ENCODE measurements around the gene SCYGR2.
"Not testable (repeated sequence)": the region's sequence is repeated elsewhere in the genome, so short reads cannot be mapped to it uniquely, and the experiment has no call there.

Gene SCYGR2

DNA sequence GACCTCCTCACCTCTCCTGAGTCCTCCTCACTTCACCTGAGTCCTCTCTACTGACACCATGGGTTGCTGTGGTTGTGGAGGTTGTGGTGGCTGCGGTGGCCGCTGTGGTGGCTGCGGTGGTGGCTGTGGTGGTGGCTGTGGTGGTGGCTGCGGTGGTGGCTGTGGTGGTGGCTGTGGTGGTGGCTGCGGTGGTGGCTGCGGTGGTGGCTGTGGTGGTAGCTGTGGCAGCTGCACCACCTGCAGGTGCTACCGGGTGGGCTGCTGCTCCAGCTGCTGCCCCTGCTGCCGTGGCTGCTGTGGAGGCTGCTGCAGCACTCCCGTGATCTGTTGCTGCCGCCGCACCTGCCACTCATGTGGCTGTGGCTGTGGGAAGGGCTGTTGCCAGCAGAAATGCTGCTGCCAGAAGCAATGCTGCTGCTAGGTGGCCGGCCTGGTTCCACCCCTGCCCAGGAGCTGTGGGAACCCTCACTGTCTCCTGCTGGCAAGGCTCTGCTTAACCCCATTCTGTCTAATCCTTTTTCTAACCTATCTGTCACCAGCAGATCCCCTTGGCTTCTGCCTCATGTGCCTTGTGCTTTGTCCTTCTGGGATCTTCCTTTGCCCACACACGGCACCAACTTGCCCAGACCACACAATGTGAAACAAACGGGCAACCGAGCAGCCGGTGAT lies at the start of gene SCYGR2:
Gene SCYGR2, plus strand, starts transcription at position 59 of the 669 bp plus-strand sequence. Its CDS starts 0 bp downstream, at position 59.
- not testable (repeated sequence) for H3K27ac Mint-ChIP-seq; H3K4me1 Mint-ChIP-seq (ENCODE audit: low read depth); H3K36me3 Mint-ChIP-seq (ENCODE audit: low read depth); H3K4me3 Mint-ChIP-seq; H3K9me3 Mint-ChIP-seq
- H3K27me3 Mint-ChIP-seq (ENCODE audit: low read depth), result peaks cover 23% of the 10 kb centered on the region

DNA sequence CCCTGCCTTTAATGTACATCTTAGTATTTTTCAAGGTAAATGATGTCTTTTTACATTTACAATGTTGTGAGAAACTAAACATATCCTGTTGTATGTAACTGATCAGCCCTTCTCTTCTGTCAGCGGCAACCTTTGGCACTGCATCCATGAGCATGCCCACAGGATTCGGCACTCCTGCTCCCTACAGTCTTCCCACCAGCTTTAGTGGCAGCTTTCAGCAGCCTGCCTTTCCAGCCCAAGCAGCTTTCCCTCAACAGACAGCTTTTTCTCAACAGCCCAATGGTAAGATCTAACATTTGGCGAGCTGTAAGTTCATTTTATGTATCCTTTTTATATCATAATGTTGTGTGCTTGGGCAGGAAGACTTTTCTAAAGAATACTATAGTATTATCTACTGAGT lies 46.9 kb upstream of the SCYGR2 start:
- peaks cover 22% of the 10 kb centered on the region for H3K36me3 Mint-ChIP-seq (ENCODE audit: low read depth)
- H3K4me3 Mint-ChIP-seq, result no peak overlapping the region
- no peaks in the 10 kb centered on the region for H3K4me1 Mint-ChIP-seq (ENCODE audit: low read depth)
- no peaks in the 10 kb centered on the region for H3K27me3 Mint-ChIP-seq (ENCODE audit: low read depth)
- H3K27ac Mint-ChIP-seq, result no peak overlapping the region
- H3K9me3 Mint-ChIP-seq, result no peaks in the 10 kb centered on the region

GRCh38 chr2:227562581-227562980 lies 36.1 kb upstream of the SCYGR2 start:
- no peak overlapping the region for H3K4me3 Mint-ChIP-seq
- peaks cover 2% of the 10 kb centered on the region for H3K36me3 Mint-ChIP-seq (ENCODE audit: low read depth)
- no peaks in the 10 kb centered on the region for H3K27me3 Mint-ChIP-seq (ENCODE audit: low read depth)
- peaks cover 1% of the 10 kb centered on the region for H3K4me1 Mint-ChIP-seq (ENCODE audit: low read depth)
- no peak overlapping the region for H3K27ac Mint-ChIP-seq
- no peaks in the 10 kb centered on the region for H3K9me3 Mint-ChIP-seq

- H3K4me3 Mint-ChIP-seq, result no peak overlapping the region
- H3K27me3 Mint-ChIP-seq (ENCODE audit: low read depth), result no peaks in the 10 kb centered on the region
- H3K9me3 Mint-ChIP-seq, result no peaks in the 10 kb centered on the region
- H3K36me3 Mint-ChIP-seq (ENCODE audit: low read depth), result peaks cover 2% of the 10 kb centered on the region
- no peak overlapping the region for H3K27ac Mint-ChIP-seq
- peaks cover 1% of the 10 kb centered on the region for H3K4me1 Mint-ChIP-seq (ENCODE audit: low read depth)
Observed at GRCh38 chr2:227565080-227565479, 33.6 kb upstream of the SCYGR2 start.

DNA sequence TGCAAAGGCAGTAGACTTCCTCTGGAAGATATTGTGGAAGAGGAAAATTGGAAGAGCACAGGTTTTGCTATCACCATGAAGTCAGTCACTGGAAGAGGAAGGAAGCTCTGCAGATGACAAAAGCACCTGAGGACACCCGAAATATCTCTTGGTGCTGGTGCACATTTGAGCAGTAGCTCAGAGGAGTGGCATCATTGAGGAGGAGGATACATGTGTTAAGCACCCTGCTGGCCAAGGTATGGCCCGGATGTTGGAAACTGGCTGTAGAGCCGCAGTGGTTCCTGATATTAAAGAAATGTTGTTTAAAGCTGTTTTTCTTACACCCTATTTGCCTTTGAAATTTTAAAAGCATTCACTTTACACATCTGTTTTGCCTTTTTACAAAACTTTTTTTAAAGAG lies 32.7 kb upstream of the SCYGR2 start:
- Mint-ChIP-seq H3K27me3 (ENCODE audit: low read depth) (no peaks in the 10 kb centered on the region), H3K36me3 (ENCODE audit: low read depth) (peaks cover 2% of the 10 kb centered on the region), H3K9me3 (no peaks in the 10 kb centered on the region), H3K4me1 (ENCODE audit: low read depth) (peaks cover 1% of the 10 kb centered on the region), H3K4me3 (no peak overlapping the region), H3K27ac (no peak overlapping the region)

- H3K4me3 Mint-ChIP-seq, result no peak overlapping the region
Observed at GRCh38 chr2:227568852-227569169, 29.9 kb upstream of the SCYGR2 start.

GRCh38 chr2:227570615-227571014 lies 28.1 kb upstream of the SCYGR2 start:
- Mint-ChIP-seq H3K4me1 (ENCODE audit: low read depth) (no peaks in the 10 kb centered on the region), H3K27ac (no peak overlapping the region), H3K4me3 (no peak overlapping the region), H3K9me3 (no peaks in the 10 kb centered on the region), H3K36me3 (ENCODE audit: low read depth) (no peaks in the 10 kb centered on the region), H3K27me3 (ENCODE audit: low read depth) (no peaks in the 10 kb centered on the region)

More at GRCh38 chr2:227568852-227569169, 29.9 kb upstream of the SCYGR2 start:
- peaks cover 1% of the 10 kb centered on the region for H3K4me1 Mint-ChIP-seq (ENCODE audit: low read depth)
- no peak overlapping the region for H3K27ac Mint-ChIP-seq
- no peaks in the 10 kb centered on the region for H3K9me3 Mint-ChIP-seq
- H3K36me3 Mint-ChIP-seq (ENCODE audit: low read depth), result peaks cover 2% of the 10 kb centered on the region
- H3K27me3 Mint-ChIP-seq (ENCODE audit: low read depth), result no peaks in the 10 kb centered on the region

- Mint-ChIP-seq H3K4me3 (no peak overlapping the region), H3K9me3 (no peaks in the 10 kb centered on the region), H3K27me3 (ENCODE audit: low read depth) (peaks cover 16% of the 10 kb centered on the region), H3K36me3 (ENCODE audit: low read depth) (no peaks in the 10 kb centered on the region), H3K4me1 (ENCODE audit: low read depth) (no peaks in the 10 kb centered on the region), H3K27ac (no peak overlapping the region)
Observed at GRCh38 chr2:227576110-227576509, 22.6 kb upstream of the SCYGR2 start.

GRCh38 chr2:227576812-227577211 lies 21.9 kb upstream of the SCYGR2 start:
- Mint-ChIP-seq H3K4me1 (ENCODE audit: low read depth) (no peaks in the 10 kb centered on the region), H3K9me3 (no peaks in the 10 kb centered on the region), H3K27ac (no peak overlapping the region), H3K27me3 (ENCODE audit: low read depth) (peaks cover 20% of the 10 kb centered on the region), H3K4me3 (no peak overlapping the region), H3K36me3 (ENCODE audit: low read depth) (no peaks in the 10 kb centered on the region)

DNA sequence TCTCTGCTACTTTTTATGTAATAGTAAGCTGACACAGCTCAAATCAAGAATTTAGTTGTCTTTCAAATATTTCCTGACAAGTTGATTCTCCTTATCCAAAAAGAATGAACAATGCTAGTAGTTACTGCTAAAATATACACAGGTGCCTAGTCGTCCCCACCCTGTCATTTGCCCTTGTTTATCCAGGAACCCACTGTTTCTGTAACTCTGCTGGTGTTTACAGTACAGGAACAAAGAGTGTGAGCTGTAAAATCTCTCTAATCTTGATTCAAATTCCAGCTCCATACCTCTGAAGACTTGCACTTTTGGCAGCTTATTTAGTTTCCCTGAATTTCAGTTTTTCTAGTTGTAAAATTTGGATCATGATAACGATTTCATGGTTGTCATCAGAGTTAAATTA lies 21.1 kb upstream of the SCYGR2 start:
- Mint-ChIP-seq H3K36me3 (ENCODE audit: low read depth) (peaks cover 1% of the 10 kb centered on the region), H3K4me1 (ENCODE audit: low read depth) (no peaks in the 10 kb centered on the region), H3K27me3 (ENCODE audit: low read depth) (peaks cover 20% of the 10 kb centered on the region), H3K27ac (no peak overlapping the region), H3K4me3 (no peak overlapping the region), H3K9me3 (peaks cover 7% of the 10 kb centered on the region)

DNA sequence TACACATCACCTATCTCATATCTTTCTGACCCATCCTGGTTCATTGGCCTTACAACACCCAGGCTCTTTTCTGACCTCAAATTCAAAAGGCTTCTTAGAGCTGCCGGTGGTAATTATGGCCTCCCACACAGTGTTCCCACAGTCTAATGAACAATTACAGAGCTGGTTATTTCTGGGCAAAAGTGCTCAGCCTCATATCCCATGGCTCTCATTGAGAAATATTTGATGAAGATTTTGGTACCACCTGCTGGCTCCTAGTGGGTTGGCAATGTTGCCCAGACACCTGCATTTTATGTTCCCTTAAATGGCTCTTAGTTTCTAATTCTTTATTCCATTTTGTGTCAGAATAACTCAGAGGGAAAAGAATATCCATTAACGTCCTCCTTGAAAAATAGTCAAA lies 20.1 kb upstream of the SCYGR2 start:
- peaks cover 20% of the 10 kb centered on the region for H3K27me3 Mint-ChIP-seq (ENCODE audit: low read depth)
- no peak overlapping the region for H3K27ac Mint-ChIP-seq

DNA sequence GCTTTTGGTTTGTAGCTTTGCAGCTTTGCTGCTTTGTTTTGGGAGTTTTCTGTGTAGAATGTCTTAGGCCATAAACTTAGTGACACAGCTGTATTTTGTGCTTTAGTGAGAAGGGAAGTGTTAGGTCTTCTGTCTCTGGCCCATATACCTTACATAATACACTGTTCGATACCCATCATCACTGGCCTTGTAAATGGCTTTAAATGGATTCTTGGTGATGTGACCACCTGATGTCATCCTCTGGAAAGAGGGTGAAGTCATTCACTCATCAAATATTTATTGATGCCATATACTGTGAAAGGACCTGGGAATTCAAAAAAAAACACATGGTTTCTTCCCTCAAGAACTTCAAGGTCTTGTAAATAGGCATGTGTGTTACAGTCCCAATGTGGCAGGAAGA lies 18.9 kb upstream of the SCYGR2 start:
- Mint-ChIP-seq H3K9me3 (peaks cover 11% of the 10 kb centered on the region), H3K27ac (no peak overlapping the region), H3K36me3 (ENCODE audit: low read depth) (peaks cover 1% of the 10 kb centered on the region), H3K4me3 (no peak overlapping the region), H3K4me1 (ENCODE audit: low read depth) (no peaks in the 10 kb centered on the region), H3K27me3 (ENCODE audit: low read depth) (peaks cover 20% of the 10 kb centered on the region)

More for the DNA sequence above, 20.1 kb upstream of the SCYGR2 start:
- Mint-ChIP-seq H3K36me3 (ENCODE audit: low read depth) (peaks cover 1% of the 10 kb centered on the region), H3K4me1 (ENCODE audit: low read depth) (no peaks in the 10 kb centered on the region), H3K4me3 (no peak overlapping the region), H3K9me3 (peaks cover 11% of the 10 kb centered on the region)

GRCh38 chr2:227582369-227582768 lies 16.3 kb upstream of the SCYGR2 start:
- Mint-ChIP-seq H3K36me3 (ENCODE audit: low read depth) (peaks cover 1% of the 10 kb centered on the region), H3K4me3 (no peak overlapping the region)

GRCh38 chr2:227592694-227593387 lies 5.9 kb upstream of the SCYGR2 start:
- H3K27ac Mint-ChIP-seq, result no peak overlapping the region
- no peaks in the 10 kb centered on the region for H3K9me3 Mint-ChIP-seq
- peaks cover 8% of the 10 kb centered on the region for H3K4me1 Mint-ChIP-seq (ENCODE audit: low read depth)
- H3K27me3 Mint-ChIP-seq (ENCODE audit: low read depth), result peaks cover 22% of the 10 kb centered on the region
- no peaks in the 10 kb centered on the region for H3K36me3 Mint-ChIP-seq (ENCODE audit: low read depth)
- no peak overlapping the region for H3K4me3 Mint-ChIP-seq

More at GRCh38 chr2:227582369-227582768, 16.3 kb upstream of the SCYGR2 start:
- Mint-ChIP-seq H3K27ac (no peak overlapping the region), H3K9me3 (peaks cover 11% of the 10 kb centered on the region), H3K4me1 (ENCODE audit: low read depth) (no peaks in the 10 kb centered on the region), H3K27me3 (ENCODE audit: low read depth) (peaks cover 20% of the 10 kb centered on the region)

GRCh38 chr2:227595797-227596196 lies 2.9 kb upstream of the SCYGR2 start:
- no peaks in the 10 kb centered on the region for H3K36me3 Mint-ChIP-seq (ENCODE audit: low read depth)
- no peak overlapping the region for H3K4me3 Mint-ChIP-seq
- no peak overlapping the region for H3K27ac Mint-ChIP-seq
- H3K27me3 Mint-ChIP-seq (ENCODE audit: low read depth), result peaks cover 26% of the 10 kb centered on the region
- H3K9me3 Mint-ChIP-seq, result no peaks in the 10 kb centered on the region
- peaks cover 8% of the 10 kb centered on the region for H3K4me1 Mint-ChIP-seq (ENCODE audit: low read depth)
